DND-41 (cell line): ENCODE data around the gene TNS1.

ENCODE experiments used
- ATAC-seq: fragments of 200-7000 bp; cut with Tn5 transposase; 3 replicates; pipeline ENCODE4 v1.9.1; 2021; ENCODE audit warnings: low read depth; ENCODE audit not compliant: insufficient read depth
- DNase-seq: peaks from one replicate; pipeline ENCODE4 v3.0.0-alpha.2; 2020
- H2AFZ ChIP-seq: 2 replicates; pipeline ENCODE4 v1.6.0; 2012; ENCODE audit warnings: low read depth, low read length
- H3K27ac ChIP-seq: 2 replicates; pipeline ENCODE4 v1.5.1; 2012; ENCODE audit warnings: low read length, inconsistent platforms
- H3K27me3 ChIP-seq: fragments of 200-600 bp; sonication (generic); 2 replicates; pipeline ENCODE4 v1.6.0; 2012; ENCODE audit warnings: low read length, mild to moderate bottlenecking, inconsistent platforms; ENCODE audit not compliant: insufficient read depth, poor library complexity
- H3K36me3 ChIP-seq: 2 replicates; pipeline ENCODE4 v1.5.1; 2012; ENCODE audit warnings: low read length, inconsistent platforms; ENCODE audit not compliant: insufficient read depth
- H3K4me1 ChIP-seq: 2 replicates; pipeline ENCODE4 v1.5.1; 2012; ENCODE audit warnings: mild to moderate bottlenecking, low read length; ENCODE audit not compliant: insufficient read depth
- H3K4me2 ChIP-seq: 2 replicates; pipeline ENCODE4 v1.6.0; 2012; ENCODE audit warnings: mild to moderate bottlenecking, moderate library complexity, low read length, inconsistent platforms; ENCODE audit not compliant: insufficient read depth
- H3K4me3 ChIP-seq, 2 experiments: fragments of 200-600 bp in 1 of 2; shearing (Covaris generic) in 1 of 2; 2 replicates each; pipeline ENCODE4 v1.5.1; 2012 to 2016; ENCODE audit warnings: inconsistent platforms in 2 of 2, low read length in 2 of 2, mild to moderate bottlenecking in 2 of 2, low read depth in 1 of 2, moderate library complexity in 1 of 2
- H3K79me2 ChIP-seq: 2 replicates; pipeline ENCODE4 v1.6.0; 2012; ENCODE audit warnings: low read length, inconsistent platforms; ENCODE audit not compliant: insufficient read depth
- H3K9ac ChIP-seq: 2 replicates; pipeline ENCODE4 v1.6.0; 2012; ENCODE audit warnings: low read depth, mild to moderate bottlenecking, inconsistent platforms, low read length, moderate library complexity
- H3K9me3 ChIP-seq: 2 replicates; pipeline ENCODE4 v1.5.1; 2012; ENCODE audit warnings: low read length, moderate library complexity, mild to moderate bottlenecking, inconsistent platforms; ENCODE audit not compliant: insufficient read depth, severe bottlenecking
- H4K20me1 ChIP-seq: 2 replicates; pipeline ENCODE4 v1.6.0; 2012; ENCODE audit warnings: low read length; ENCODE audit not compliant: insufficient read depth
- CTCF ChIP-seq: IDR thresholded peaks from 2 replicates; pipeline ENCODE4 v1.5.1; 2012; ENCODE audit warnings: borderline replicate concordance, low read length, moderate library complexity, mild to moderate bottlenecking; ENCODE audit not compliant: poor library complexity, severe bottlenecking; ENCODE audit errors: extremely low read depth
- EZH2 ChIP-seq: IDR thresholded peaks from 3 replicates; pipeline ENCODE4 v1.6.1; 2012; ENCODE audit warnings: borderline replicate concordance, low read depth, mild to moderate bottlenecking, moderate library complexity, low read length, inconsistent platforms; ENCODE audit not compliant: severe bottlenecking

The TNS1 gene

GRCh38 chr2:217827430-217828201 is 175.2 kb downstream of the TNS1 start:
- Histone ChIP-seq H3K4me1 (no peaks in the 10 kb centered on the region), H2AFZ (no peak overlapping the region), H3K27me3 (peaks cover 5% of the 10 kb centered on the region), H3K9me3 (no peaks in the 10 kb centered on the region), H3K79me2 (no peaks in the 10 kb centered on the region), H3K27ac (no peak overlapping the region), H3K4me2 (no peak overlapping the region), H3K9ac (no peak overlapping the region), H4K20me1 (no peaks in the 10 kb centered on the region), H3K36me3 (no peaks in the 10 kb centered on the region), H3K4me3 (no peak overlapping the region)
- no peak for DNase-seq
- no peak for TF ChIP-seq EZH2
- TF ChIP-seq CTCF = no peak
- no peak for ATAC-seq

DNA sequence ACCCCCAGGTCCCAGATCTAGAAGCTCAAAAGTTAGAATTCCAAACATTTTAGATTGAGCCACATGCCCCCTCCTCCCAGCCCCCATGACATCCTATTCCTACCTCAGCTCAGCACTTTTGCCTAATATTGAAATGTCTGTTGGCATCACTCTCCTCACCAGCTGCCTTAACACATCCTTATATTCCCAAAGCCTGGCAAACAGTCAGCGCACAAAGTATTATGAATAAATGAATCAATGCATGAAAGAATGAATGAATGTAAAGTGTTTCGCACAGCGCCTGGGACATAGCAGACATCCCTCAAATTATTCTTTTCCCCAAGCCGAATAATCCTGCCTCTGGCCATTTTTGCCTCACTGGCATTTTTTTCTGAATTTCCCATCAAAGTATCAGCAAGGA is 175.8 kb downstream of the TNS1 start:
- Histone ChIP-seq H3K79me2 (no peaks in the 10 kb centered on the region), H2AFZ (no peak overlapping the region), H3K9ac (no peak overlapping the region), H3K4me1 (no peaks in the 10 kb centered on the region), H4K20me1 (no peaks in the 10 kb centered on the region), H3K4me3 (no peak overlapping the region), H3K36me3 (no peaks in the 10 kb centered on the region), H3K4me2 (no peak overlapping the region), H3K27me3 (no peaks in the 10 kb centered on the region), H3K27ac (no peak overlapping the region), H3K9me3 (no peaks in the 10 kb centered on the region)
- ATAC-seq (no peak), DNase-seq (no peak)
- no peak for TF ChIP-seq EZH2
- TF ChIP-seq CTCF = no peak

- H3K4me2 ChIP-seq = no peak overlapping the region
- H3K9ac ChIP-seq = no peak overlapping the region
- no peak overlapping the region for H2AFZ ChIP-seq
- H3K4me1 ChIP-seq = no peaks in the 10 kb centered on the region
- H3K27ac ChIP-seq = no peak overlapping the region
- DNase-seq (no peak), ATAC-seq (no peak)
- no peaks in the 10 kb centered on the region for H3K27me3 ChIP-seq
- no peaks in the 10 kb centered on the region for H3K9me3 ChIP-seq
- no peak for TF ChIP-seq CTCF
- no peaks in the 10 kb centered on the region for H4K20me1 ChIP-seq
- H3K36me3 ChIP-seq = no peaks in the 10 kb centered on the region
- no peaks in the 10 kb centered on the region for H3K79me2 ChIP-seq
- H3K4me3 ChIP-seq = no peak overlapping the region
Measured at GRCh38 chr2:217826520-217826919, 176.3 kb downstream of the TNS1 start.
